Adipocyte (in vitro differentiated cells): ENCODE measurements around the gene TIMM13.
A peak's percentile ranks its signal among the peaks of the same experiment; 100 is the strongest.

ENCODE experiments used
- DNase-seq: peaks from one replicate; pipeline ENCODE4 v3.0.0-alpha.2; 2015; ENCODE audit warnings: low read depth
- H3K27me3 ChIP-seq: replicated peaks from 2 replicates; pipeline ENCODE4 v1.7.0; 2013; ENCODE audit warnings: mild to moderate bottlenecking, low read length, moderate library complexity; ENCODE audit not compliant: control insufficient read depth, insufficient read depth
- H3K36me3 ChIP-seq: 2 replicates; pipeline ENCODE4 v1.7.0; 2013; ENCODE audit warnings: low read length, mild to moderate bottlenecking, moderate library complexity; ENCODE audit not compliant: control insufficient read depth, insufficient read depth, severe bottlenecking
- H3K4me1 ChIP-seq: 2 replicates; pipeline ENCODE4 v1.7.0; 2013; ENCODE audit warnings: mild to moderate bottlenecking, low read length, moderate library complexity; ENCODE audit not compliant: control insufficient read depth, insufficient read depth
- H3K4me3 ChIP-seq: 2 replicates; pipeline ENCODE4 v1.7.0; 2013; ENCODE audit warnings: mild to moderate bottlenecking, low read length, moderate library complexity
- H3K9ac ChIP-seq: 2 replicates; pipeline ENCODE4 v1.7.0; 2013; ENCODE audit warnings: mild to moderate bottlenecking, low read length, moderate library complexity
- H3K9me3 ChIP-seq: 2 replicates; pipeline ENCODE4 v1.7.0; 2013; ENCODE audit warnings: mild to moderate bottlenecking, low read length, moderate library complexity; ENCODE audit not compliant: control insufficient read depth

Gene TIMM13

GRCh38 chr19:2387367-2388288 lies 39.8 kb downstream of the TIMM13 start:
- H3K27me3 ChIP-seq: peaks cover 18% of the 10 kb centered on the region
- H3K9me3 ChIP-seq: no peaks in the 10 kb centered on the region
- no peak overlapping the region for H3K4me3 ChIP-seq
- peaks cover 18% of the 10 kb centered on the region for H3K4me1 ChIP-seq
- no peaks in the 10 kb centered on the region for H3K36me3 ChIP-seq
- DNase-seq: no peak
- H3K9ac ChIP-seq: no peak overlapping the region

- Histone ChIP-seq H3K4me1 (peaks cover 18% of the 10 kb centered on the region), H3K4me3 (peak overlapping the region; percentile 56), H3K9me3 (peaks cover 7% of the 10 kb centered on the region), H3K9ac (no peak overlapping the region), H3K27me3 (peaks cover 17% of the 10 kb centered on the region), H3K36me3 (no peaks in the 10 kb centered on the region)
- DNase-seq: peak; percentile 62
Observed at GRCh38 chr19:2385053-2385721, 42.2 kb downstream of the TIMM13 start.

DNA sequence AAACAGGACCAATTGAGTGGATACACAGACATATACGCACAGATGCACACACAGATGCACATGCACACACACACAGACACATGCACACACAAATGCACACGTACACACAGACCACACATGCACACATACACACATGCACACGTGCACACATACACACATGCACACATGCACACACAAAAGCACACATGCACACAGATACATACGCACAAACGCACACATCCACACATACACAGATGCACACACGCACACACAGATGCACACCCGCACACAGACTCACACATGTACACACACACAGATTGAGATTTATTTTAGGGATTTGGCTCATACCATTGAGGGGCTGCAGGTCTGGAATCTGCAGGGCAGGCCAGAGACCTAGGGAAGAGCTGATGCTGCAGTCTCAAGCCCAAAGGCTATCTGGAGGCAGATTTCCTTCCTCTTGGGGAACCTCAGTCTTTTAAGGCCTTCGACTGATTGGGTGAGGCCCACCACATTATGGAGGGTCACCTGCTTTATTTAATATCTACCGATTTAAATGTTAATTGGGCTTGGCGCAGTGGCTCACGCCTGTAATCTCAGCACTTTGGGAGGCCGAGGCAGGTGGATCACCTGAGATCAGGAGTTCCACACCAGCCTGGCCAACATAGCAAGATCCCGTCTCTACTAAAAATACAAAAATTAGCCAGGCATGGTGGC lies 44.7 kb downstream of the TIMM13 start:
- H3K9ac ChIP-seq: no peak overlapping the region
- H3K36me3 ChIP-seq: no peaks in the 10 kb centered on the region
- no peak overlapping the region for H3K4me3 ChIP-seq
- H3K27me3 ChIP-seq: peaks cover 7% of the 10 kb centered on the region
- no peak for DNase-seq
- peaks cover 10% of the 10 kb centered on the region for H3K9me3 ChIP-seq
- peaks cover 18% of the 10 kb centered on the region for H3K4me1 ChIP-seq

- Histone ChIP-seq H3K9me3 (peaks cover 10% of the 10 kb centered on the region), H3K4me3 (no peak overlapping the region), H3K27me3 (peaks cover 3% of the 10 kb centered on the region), H3K4me1 (peaks cover 20% of the 10 kb centered on the region), H3K36me3 (no peaks in the 10 kb centered on the region), H3K9ac (no peak overlapping the region)
- DNase-seq: no peak
Observed at GRCh38 chr19:2381148-2381820, 46.1 kb downstream of the TIMM13 start.

DNA sequence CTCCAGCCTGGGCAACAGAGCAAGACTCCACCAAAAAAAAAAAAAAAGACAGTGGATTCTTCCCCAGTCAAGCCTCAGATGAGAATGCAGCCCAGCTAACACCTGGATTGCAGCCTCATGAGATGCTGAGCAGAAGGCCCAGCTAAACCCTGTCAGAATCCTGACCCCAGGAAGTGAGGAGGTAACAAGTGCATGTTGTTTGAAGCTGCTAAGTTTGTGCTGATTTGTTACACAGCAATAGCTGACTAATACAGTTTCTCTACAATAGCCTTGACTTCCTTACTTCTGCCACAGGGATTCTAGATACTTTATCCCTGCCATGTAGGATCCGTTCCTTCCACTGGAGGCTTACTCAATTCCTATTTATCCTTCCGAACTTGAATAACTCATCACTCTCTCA lies 46.8 kb downstream of the TIMM13 start:
- H3K9ac ChIP-seq: no peak overlapping the region
- no peak for DNase-seq
- no peak overlapping the region for H3K4me3 ChIP-seq
- H3K36me3 ChIP-seq: no peaks in the 10 kb centered on the region
- H3K4me1 ChIP-seq: peaks cover 19% of the 10 kb centered on the region
- H3K27me3 ChIP-seq: peaks cover 3% of the 10 kb centered on the region
- peaks cover 10% of the 10 kb centered on the region for H3K9me3 ChIP-seq

DNA sequence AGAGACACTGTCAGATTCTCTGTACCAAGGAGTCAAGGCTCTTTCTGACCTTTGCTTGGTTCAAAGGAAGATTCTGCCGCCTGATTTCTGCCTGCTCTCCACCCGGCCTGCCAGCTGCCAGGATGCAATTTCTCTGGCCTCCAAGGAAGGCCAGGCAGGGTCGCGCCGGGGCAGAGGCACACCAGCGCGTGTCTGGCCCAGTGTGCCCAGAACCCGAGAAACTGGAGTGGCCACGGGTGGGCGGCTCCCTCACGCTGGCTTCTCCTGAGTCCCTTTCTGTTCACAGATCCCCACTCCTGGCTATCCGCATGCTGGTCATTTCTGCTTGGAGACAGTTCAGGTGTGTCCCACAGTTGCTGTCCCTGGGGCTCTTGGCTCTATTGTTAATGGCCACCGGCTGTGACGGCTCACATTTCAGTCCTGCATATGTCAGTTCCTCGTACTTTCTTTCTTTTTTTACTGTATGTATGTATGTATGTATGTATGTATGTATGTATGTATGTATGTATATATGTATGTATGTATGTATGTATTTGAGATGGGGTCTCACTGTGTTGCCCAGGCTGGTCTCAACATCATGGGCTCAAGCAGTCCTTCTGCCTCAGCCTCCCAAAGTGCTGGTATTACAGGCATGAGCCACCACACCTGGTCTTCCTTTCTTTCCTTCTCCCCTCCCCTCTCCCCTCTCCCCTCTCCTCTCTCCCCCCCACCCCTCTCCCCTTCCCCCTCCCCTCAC lies 50.4 kb downstream of the TIMM13 start:
- Histone ChIP-seq H3K9ac (no peak overlapping the region), H3K9me3 (peaks cover 10% of the 10 kb centered on the region), H3K4me1 (peaks cover 11% of the 10 kb centered on the region), H3K36me3 (no peaks in the 10 kb centered on the region), H3K27me3 (no peaks in the 10 kb centered on the region), H3K4me3 (no peak overlapping the region)
- no peak for DNase-seq
